HEK293 (cell line): ENCODE results near the gene SMPD3.

Experiments
- CTCF ChIA-PET: fragments of 350-600 bp; formaldehyde crosslinking; extraction: SDS; loops from one replicate; lab custom pipeline; 2021; ENCODE audit warnings: antibody characterized with exemption; lab: Yijun Ruan, JAX
- POLR2A ChIA-PET: fragments of 300-600 bp; formaldehyde crosslinking; extraction: SDS; loops from one replicate; lab custom pipeline; 2020; ENCODE audit warnings: antibody characterized with exemption, inconsistent platforms; lab: Yijun Ruan, JAX
- H3K27ac ChIP-seq: fragments of 200-500 bp; sonication (Bioruptor generic); 2 replicates; pipeline ENCODE4 v1.5.1; 2014; ENCODE audit warnings: low read depth, low read length, control low read depth, inconsistent platforms; ENCODE audit errors: extremely low read depth
- H3K36me3 ChIP-seq, 2 experiments: fragments of 200-500 bp in 1 of 2; sonication (Bioruptor generic) in 1 of 2; 1 replicate in 1 of 2; 2 replicates in 1 of 2; pipeline ENCODE4 v1.5.1; 2014 to 2017; ENCODE audit warnings: inconsistent platforms in 2 of 2, low read length in 2 of 2; ENCODE audit not compliant: control insufficient read depth in 2 of 2, insufficient read depth in 1 of 2
- H3K4me1 ChIP-seq: fragments of 200-500 bp; sonication (Bioruptor generic); 2 replicates; pipeline ENCODE4 v1.5.1; 2014; ENCODE audit warnings: mild to moderate bottlenecking, low read length, inconsistent platforms; ENCODE audit not compliant: control insufficient read depth, insufficient read depth
- H3K4me3 ChIP-seq: 2 replicates; pipeline ENCODE4 v1.5.1; 2011; ENCODE audit warnings: low read depth, mild to moderate bottlenecking, control low read depth, low read length, moderate library complexity
- H3K9me3 ChIP-seq: fragments of 200-500 bp; sonication (Bioruptor generic); 2 replicates; pipeline ENCODE4 v1.5.1; 2014; ENCODE audit warnings: low read depth, low read length, inconsistent platforms; ENCODE audit not compliant: control insufficient read depth, insufficient read depth
- KLF8 ChIP-seq: fragments of 450-650 bp; formaldehyde crosslinking; IDR thresholded peaks from 2 replicates; pipeline ENCODE4 v1.5.1; 2016; ENCODE audit warnings: missing biosample characterization, missing genetic modification characterization
- RBAK ChIP-seq: fragments of 450-650 bp; formaldehyde crosslinking; IDR thresholded peaks from 2 replicates; pipeline ENCODE4 v1.5.1; 2016; ENCODE audit warnings: missing biosample characterization, missing genetic modification characterization
- ZBTB11 ChIP-seq: fragments of 450-650 bp; formaldehyde crosslinking; conservative IDR thresholded peaks from 2 replicates; pipeline ENCODE4 v1.5.1; 2016; ENCODE audit warnings: low read depth, missing biosample characterization, missing genetic modification characterization
- ZBTB20 ChIP-seq: fragments of 450-650 bp; formaldehyde crosslinking; IDR thresholded peaks from 2 replicates; pipeline ENCODE4 v1.5.1; 2016; ENCODE audit warnings: missing biosample characterization, missing genetic modification characterization
- ZBTB44 ChIP-seq: fragments of 450-650 bp; IDR thresholded peaks from 2 replicates; pipeline ENCODE4 v1.5.1; 2018; ENCODE audit warnings: missing biosample characterization, mild to moderate bottlenecking, missing genetic modification characterization
- ZBTB6 ChIP-seq: fragments of 450-650 bp; formaldehyde crosslinking; IDR thresholded peaks from 2 replicates; pipeline ENCODE4 v1.5.1; 2017; ENCODE audit warnings: missing biosample characterization, missing genetic modification characterization
- ZNF2 ChIP-seq: fragments of 450-650 bp; formaldehyde crosslinking; IDR thresholded peaks from 2 replicates; pipeline ENCODE4 v1.5.1; 2016; ENCODE audit warnings: missing biosample characterization, missing genetic modification characterization
- ZNF280D ChIP-seq: fragments of 450-650 bp; formaldehyde crosslinking; IDR thresholded peaks from 2 replicates; pipeline ENCODE4 v1.5.1; 2016; ENCODE audit warnings: missing biosample characterization, missing genetic modification characterization
- ZNF398 ChIP-seq: fragments of 450-650 bp; formaldehyde crosslinking; IDR thresholded peaks from 2 replicates; pipeline ENCODE4 v1.5.1; 2017; ENCODE audit warnings: missing biosample characterization, missing genetic modification characterization
- ZNF416 ChIP-seq: fragments of 450-650 bp; formaldehyde crosslinking; IDR thresholded peaks from 2 replicates; pipeline ENCODE4 v1.5.1; 2016; ENCODE audit warnings: missing biosample characterization, missing genetic modification characterization
- ZNF518A ChIP-seq: fragments of 450-650 bp; formaldehyde crosslinking; conservative IDR thresholded peaks from 2 replicates; pipeline ENCODE4 v1.5.1; 2016; ENCODE audit warnings: low read depth, missing biosample characterization, missing genetic modification characterization
- ZNF548 ChIP-seq: fragments of 450-650 bp; formaldehyde crosslinking; IDR thresholded peaks from 2 replicates; pipeline ENCODE4 v1.5.1; 2016; ENCODE audit warnings: missing biosample characterization, missing genetic modification characterization
- ZNF549 ChIP-seq: fragments of 450-650 bp; IDR thresholded peaks from 2 replicates; pipeline ENCODE4 v1.5.1; 2018; ENCODE audit warnings: missing biosample characterization, missing genetic modification characterization, mild to moderate bottlenecking, inconsistent platforms, moderate library complexity
- ZNF600 ChIP-seq: fragments of 450-650 bp; formaldehyde crosslinking; IDR thresholded peaks from 2 replicates; pipeline ENCODE4 v1.5.1; 2016; ENCODE audit warnings: missing biosample characterization, missing genetic modification characterization
- ZNF76 ChIP-seq: fragments of 450-650 bp; formaldehyde crosslinking; IDR thresholded peaks from 2 replicates; pipeline ENCODE4; 2016; ENCODE audit warnings: low read depth, missing biosample characterization, missing genetic modification characterization, borderline replicate concordance

SMPD3 gene

GRCh38 chr16:68361485-68361884 is 86.8 kb downstream of the SMPD3 start:
- H3K27ac ChIP-seq = no peak overlapping the region
- POLR2A ChIA-PET = no interaction called here
- TF ChIP-seq ZBTB11 (no peak), ZBTB6 (tag by site-specific recombination) (no peak), ZNF600 (no peak), ZNF280D (tag by site-specific recombination) (no peak), ZNF549 (tag by site-specific recombination) (no peak), ZNF518A (tag by site-specific recombination) (no peak), ZNF398 (tag by site-specific recombination) (no peak), ZNF2 (tag by site-specific recombination) (no peak), ZBTB20 (no peak), ZBTB44 (tag by site-specific recombination) (no peak), ZNF548 (tag by site-specific recombination) (no peak), RBAK (tag by site-specific recombination) (no peak), ZNF76 (no peak), KLF8 (tag by site-specific recombination) (no peak), ZNF416 (tag by site-specific recombination) (no peak)
- no peak overlapping the region for H3K4me3 ChIP-seq
- H3K4me1 ChIP-seq = no peaks in the 10 kb centered on the region
- H3K9me3 ChIP-seq = no peaks in the 10 kb centered on the region
- CTCF ChIA-PET = no interaction called here
- peaks cover 0 to 23% of the 10 kb centered on the region in 2 experiments; a peak in 1 of 3 replicates for H3K36me3 ChIP-seq
